ENCODE results near the gene CTAGE9. TPM values are rescaled to one million over a fixed set of nuclear protein-coding genes. Genes with fewer than 3 reads are reported as not detected.

Gene CTAGE9
- total and polyA plus RNA-seq, 2 donors (not counting 1 experiment from before 2014, with no cell fraction given), result not detected

GRCh38 chr6:131739136-131739535 lies 28.3 kb upstream of the CTAGE9 start:
- no peaks in the 10 kb centered on the region for H3K9me3 ChIP-seq (ENCODE audit: control extremely low read depth in 1 of 3, control insufficient read depth in 2 of 3, insufficient read depth in 1 of 3, low read length in 2 of 3)
- H2AFZ ChIP-seq (ENCODE audit: insufficient read depth, low read depth, low read length, poor library complexity, severe bottlenecking), result no peak overlapping the region
- H3K36me3 ChIP-seq (replicated peaks in 1 of 2; ENCODE audit: control extremely low read depth in 1 of 2, control insufficient read depth in 1 of 2, extremely low read depth in 1 of 2, insufficient read depth in 2 of 2, low read length in 1 of 2), result no peaks in the 10 kb centered on the region
- no peak overlapping the region for H3K4me3 Mint-ChIP-seq
- H3K79me2 ChIP-seq (ENCODE audit: control insufficient read depth, insufficient read depth, low read length), result no peaks in the 10 kb centered on the region
- no peaks in the 10 kb centered on the region for H3K9me3 Mint-ChIP-seq (ENCODE audit: insufficient read depth)
- H3K9ac ChIP-seq (ENCODE audit: low read length), result no peak overlapping the region
- peaks cover 0 to 1% (median 0%) of the 10 kb centered on the region in 4 experiments for H3K27me3 ChIP-seq (replicated peaks in 1 of 4; ENCODE audit: control extremely low read depth in 1 of 4, control insufficient read depth in 3 of 4, insufficient read depth in 4 of 4, low read length in 3 of 4)
- TF ChIP-seq, protein P1, sequence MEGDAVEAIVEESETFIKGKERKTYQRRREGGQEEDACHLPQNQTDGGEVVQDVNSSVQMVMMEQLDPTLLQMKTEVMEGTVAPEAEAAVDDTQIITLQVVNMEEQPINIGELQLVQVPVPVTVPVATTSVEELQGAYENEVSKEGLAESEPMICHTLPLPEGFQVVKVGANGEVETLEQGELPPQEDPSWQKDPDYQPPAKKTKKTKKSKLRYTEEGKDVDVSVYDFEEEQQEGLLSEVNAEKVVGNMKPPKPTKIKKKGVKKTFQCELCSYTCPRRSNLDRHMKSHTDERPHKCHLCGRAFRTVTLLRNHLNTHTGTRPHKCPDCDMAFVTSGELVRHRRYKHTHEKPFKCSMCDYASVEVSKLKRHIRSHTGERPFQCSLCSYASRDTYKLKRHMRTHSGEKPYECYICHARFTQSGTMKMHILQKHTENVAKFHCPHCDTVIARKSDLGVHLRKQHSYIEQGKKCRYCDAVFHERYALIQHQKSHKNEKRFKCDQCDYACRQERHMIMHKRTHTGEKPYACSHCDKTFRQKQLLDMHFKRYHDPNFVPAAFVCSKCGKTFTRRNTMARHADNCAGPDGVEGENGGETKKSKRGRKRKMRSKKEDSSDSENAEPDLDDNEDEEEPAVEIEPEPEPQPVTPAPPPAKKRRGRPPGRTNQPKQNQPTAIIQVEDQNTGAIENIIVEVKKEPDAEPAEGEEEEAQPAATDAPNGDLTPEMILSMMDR (IDR thresholded peaks at IDR 0.05), result no peak
- no peak for TF ChIP-seq EZH2 (IDR thresholded peaks at IDR 0.05; ENCODE audit: borderline replicate concordance, insufficient read depth, low read depth, low read length, poor library complexity, severe bottlenecking)
- peaks cover 1% of the 10 kb centered on the region for H3K27me3 Mint-ChIP-seq
- DNase-seq (no peak), ATAC-seq (ENCODE audit: low read depth) (no peak)
- no peak overlapping the region for H3K27ac ChIP-seq (ENCODE audit: low read length in 2 of 2)
- WGBS (ENCODE audit: insufficient coverage), result no CpG with 5 or more reads among the region's 5 CpGs
- H3K4me1 ChIP-seq (ENCODE audit: control insufficient read depth in 2 of 2, insufficient read depth in 2 of 2, low read length in 2 of 2), result peaks cover 3 to 4% of the 10 kb centered on the region in 2 donors
- no peaks in the 10 kb centered on the region for H4K20me1 ChIP-seq (ENCODE audit: control insufficient read depth, insufficient read depth, low read length, poor library complexity, severe bottlenecking)
- H3K4me3 ChIP-seq (ENCODE audit: control extremely low read depth in 1 of 5, extremely low read depth in 1 of 5, insufficient read depth in 1 of 5, low read depth in 2 of 5, low read length in 4 of 5), result no peak overlapping the region
- intact Hi-C loops (cut with micrococcal nuclease), result no loop called here
- no peak overlapping the region for H3K27ac Mint-ChIP-seq
- no peak overlapping the region for H3K4me2 ChIP-seq (replicated peaks; ENCODE audit: low read depth, low read length, poor library complexity, severe bottlenecking)
- CTCF ChIA-PET, result no interaction called here
- POLR2A ChIA-PET, result no interaction called here
- H3K4me1 Mint-ChIP-seq, result peaks cover 7% of the 10 kb centered on the region

GRCh38 chr6:131736811-131737210 lies 26.0 kb upstream of the CTAGE9 start:
- DNase-seq (no peak), ATAC-seq (ENCODE audit: low read depth) (no peak)
- Mint-ChIP-seq H3K4me1 (peaks cover 5% of the 10 kb centered on the region), H3K4me3 (no peak overlapping the region), H3K27ac (no peak overlapping the region), H3K27me3 (peaks cover under 1% of the 10 kb centered on the region), H3K9me3 (ENCODE audit: insufficient read depth) (no peaks in the 10 kb centered on the region)
- POLR2A ChIA-PET, result no interaction called here
- no peak overlapping the region for H3K4me3 ChIP-seq (ENCODE audit: control extremely low read depth in 1 of 5, extremely low read depth in 1 of 5, insufficient read depth in 1 of 5, low read depth in 2 of 5, low read length in 4 of 5)
- no peaks in the 10 kb centered on the region for H3K79me2 ChIP-seq (ENCODE audit: control insufficient read depth, insufficient read depth, low read length)
- CTCF ChIA-PET, result no interaction called here
- H3K4me1 ChIP-seq (ENCODE audit: control insufficient read depth in 2 of 2, insufficient read depth in 2 of 2, low read length in 2 of 2), result peaks cover 1 to 3% of the 10 kb centered on the region in 2 donors
- no peaks in the 10 kb centered on the region for H3K27me3 ChIP-seq (replicated peaks in 1 of 4; ENCODE audit: control extremely low read depth in 1 of 4, control insufficient read depth in 3 of 4, insufficient read depth in 4 of 4, low read length in 3 of 4)
- intact Hi-C loops (cut with micrococcal nuclease), result no loop called here
- H3K9me3 ChIP-seq (ENCODE audit: control extremely low read depth in 1 of 3, control insufficient read depth in 2 of 3, insufficient read depth in 1 of 3, low read length in 2 of 3), result no peaks in the 10 kb centered on the region
- H3K36me3 ChIP-seq (replicated peaks in 1 of 2; ENCODE audit: control extremely low read depth in 1 of 2, control insufficient read depth in 1 of 2, extremely low read depth in 1 of 2, insufficient read depth in 2 of 2, low read length in 1 of 2), result no peaks in the 10 kb centered on the region
- no peak overlapping the region for H3K4me2 ChIP-seq (replicated peaks; ENCODE audit: low read depth, low read length, poor library complexity, severe bottlenecking)
- H4K20me1 ChIP-seq (ENCODE audit: control insufficient read depth, insufficient read depth, low read length, poor library complexity, severe bottlenecking), result no peaks in the 10 kb centered on the region
- no peak overlapping the region for H3K27ac ChIP-seq (ENCODE audit: low read length in 2 of 2)
- TF ChIP-seq, protein P1 (IDR thresholded peaks at IDR 0.05), result no peak
- no peak for TF ChIP-seq EZH2 (IDR thresholded peaks at IDR 0.05; ENCODE audit: borderline replicate concordance, insufficient read depth, low read depth, low read length, poor library complexity, severe bottlenecking)
- no peak overlapping the region for H3K9ac ChIP-seq (ENCODE audit: low read length)
- no peak overlapping the region for H2AFZ ChIP-seq (ENCODE audit: insufficient read depth, low read depth, low read length, poor library complexity, severe bottlenecking)
- WGBS (ENCODE audit: insufficient coverage), result no CpG with 5 or more reads among the region's 1 CpG
